AG08396 (cell line): ENCODE measurements around the gene SMIM15.

ENCODE experiments used
- DNase-seq: peaks from one replicate; pipeline ENCODE4 v3.0.0; 2012; ENCODE audit warnings: low spot score, mixed read lengths

SMIM15 gene

GRCh38 chr5:61159836-61160235 is 2.4 kb downstream of the SMIM15 start:
- DNase-seq = no peak

- no peak for DNase-seq
These were observed 3.2 kb downstream of the SMIM15 start for GRCh38 chr5:61159070-61159469.

GRCh38 chr5:61151893-61152292 is 10.4 kb downstream of the SMIM15 start:
- DNase-seq = no peak

- DNase-seq = no peak
These were observed 13.8 kb downstream of the SMIM15 start for GRCh38 chr5:61148515-61148914.

- DNase-seq = no peak
These were observed 19.5 kb downstream of the SMIM15 start for GRCh38 chr5:61142811-61143210.

- DNase-seq = no peak
These were observed 19.9 kb downstream of the SMIM15 start for GRCh38 chr5:61142391-61142790.

GRCh38 chr5:61141801-61142200 is 20.5 kb downstream of the SMIM15 start:
- DNase-seq = no peak

GRCh38 chr5:61139931-61140330 is 22.3 kb downstream of the SMIM15 start:
- no peak for DNase-seq

GRCh38 chr5:61139094-61139873 is 23.0 kb downstream of the SMIM15 start:
- DNase-seq = no peak

GRCh38 chr5:61137835-61138234 is 24.4 kb downstream of the SMIM15 start:
- DNase-seq = no peak

GRCh38 chr5:61132559-61132958 is 29.7 kb downstream of the SMIM15 start:
- no peak for DNase-seq

- DNase-seq = no peak
These were observed 32.0 kb downstream of the SMIM15 start for GRCh38 chr5:61130289-61130688.

- DNase-seq = no peak
These were observed 39.1 kb downstream of the SMIM15 start for GRCh38 chr5:61123145-61123544.

- DNase-seq = no peak
These were observed 41.7 kb downstream of the SMIM15 start for GRCh38 chr5:61120534-61120933.

- DNase-seq = no peak
These were observed 43.2 kb downstream of the SMIM15 start for GRCh38 chr5:61119066-61119465.

- DNase-seq = no peak
These were observed 46.3 kb downstream of the SMIM15 start for GRCh38 chr5:61115968-61116367.

GRCh38 chr5:61114441-61114840 is 47.8 kb downstream of the SMIM15 start:
- no peak for DNase-seq
